Activated T-helper 2 cell treated with anti-CD3 and anti-CD28 coated beads, Interferon-gamma antibody, Interleukin-2, Interleukin-4, amounts not matched to agents 10 μg/mL and 5 μg/mL and 100 μg/mL, durations not matched to agents 14 hours and 24 hours and 36 hours (primary cell): ENCODE results near the gene RASL10B. TPM values are rescaled to one million over a fixed set of nuclear protein-coding genes. Genes with fewer than 3 reads are reported as not detected.

Experiments used
- DNase-seq: peaks from one replicate; pipeline ENCODE4 v3.0.0; 2021; ENCODE audit warnings: low spot score
- H3K27ac Mint-ChIP-seq: one replicate; pipeline ENCODE4 v1.8.0; 2021; ENCODE audit warnings: mixed read lengths
- H3K27me3 Mint-ChIP-seq: one replicate; pipeline ENCODE4 v1.8.0; 2021; ENCODE audit warnings: low read depth, mixed read lengths
- H3K36me3 Mint-ChIP-seq: one replicate; pipeline ENCODE4 v1.8.0; 2021; ENCODE audit warnings: low read depth, mixed read lengths
- H3K4me1 Mint-ChIP-seq: one replicate; pipeline ENCODE4 v1.8.0; 2021; ENCODE audit warnings: low read depth, mixed read lengths
- H3K4me3 Mint-ChIP-seq: one replicate; pipeline ENCODE4 v1.8.0; 2021; ENCODE audit warnings: low read depth, mild to moderate bottlenecking, moderate library complexity, mixed read lengths
- H3K9me3 Mint-ChIP-seq: one replicate; pipeline ENCODE4 v1.8.0; 2021; ENCODE audit warnings: mixed read lengths
- intact Hi-C: fragments of 100-400 bp; cut with micrococcal nuclease; formaldehyde crosslinking; loops from one replicate; pipeline ENCODE4 v1.15.1; 2023
- total RNA-seq: library from RNA; stranded (reverse); gene quantifications from 2 replicates; pipeline ENCODE4 v1.2.3, GENCODE V29; 2022

The RASL10B gene
- total RNA-seq, 1 donor from 2014 or later, result 1.2 TPM

- intact Hi-C loops, result no loop called here
- Mint-ChIP-seq H3K9me3 (no peaks in the 10 kb centered on the region), H3K27me3 (peaks cover 22% of the 10 kb centered on the region), H3K27ac (no peak overlapping the region), H3K36me3 (no peaks in the 10 kb centered on the region), H3K4me1 (no peaks in the 10 kb centered on the region), H3K4me3 (no peak overlapping the region)
- DNase-seq, result no peak
Observed at GRCh38 chr17:35780950-35781349, 49.5 kb downstream of the RASL10B start.

GRCh38 chr17:35784895-35785294 lies 53.5 kb downstream of the RASL10B start:
- Mint-ChIP-seq H3K4me1 (peaks cover 3% of the 10 kb centered on the region), H3K27ac (no peak overlapping the region), H3K9me3 (no peaks in the 10 kb centered on the region), H3K36me3 (no peaks in the 10 kb centered on the region), H3K27me3 (peaks cover 37% of the 10 kb centered on the region), H3K4me3 (no peak overlapping the region)
- DNase-seq, result no peak
- intact Hi-C loops, result no loop called here

- H3K27me3 Mint-ChIP-seq, result peaks cover 38% of the 10 kb centered on the region
- no peaks in the 10 kb centered on the region for H3K9me3 Mint-ChIP-seq
- H3K4me3 Mint-ChIP-seq, result no peak overlapping the region
- intact Hi-C loops, result no loop called here
- no peak overlapping the region for H3K27ac Mint-ChIP-seq
- peaks cover 3% of the 10 kb centered on the region for H3K4me1 Mint-ChIP-seq
- DNase-seq, result no peak
- no peaks in the 10 kb centered on the region for H3K36me3 Mint-ChIP-seq
Observed at GRCh38 chr17:35786941-35787432, 55.5 kb downstream of the RASL10B start.

GRCh38 chr17:35788477-35789368 lies 57.3 kb downstream of the RASL10B start:
- intact Hi-C loops, result no loop called here

GRCh38 chr17:35790841-35791240 lies 59.4 kb downstream of the RASL10B start:
- Mint-ChIP-seq H3K27me3 (peaks cover 66% of the 10 kb centered on the region), H3K27ac (no peak overlapping the region), H3K4me3 (no peak overlapping the region), H3K9me3 (no peaks in the 10 kb centered on the region), H3K4me1 (peaks cover 5% of the 10 kb centered on the region), H3K36me3 (no peaks in the 10 kb centered on the region)
- intact Hi-C loops, result no loop called here
- no peak for DNase-seq

More at GRCh38 chr17:35788477-35789368, 57.3 kb downstream of the RASL10B start:
- H3K27me3 Mint-ChIP-seq, result peaks cover 51% of the 10 kb centered on the region
- DNase-seq, result no peak
- peaks cover 3% of the 10 kb centered on the region for H3K4me1 Mint-ChIP-seq
- no peak overlapping the region for H3K4me3 Mint-ChIP-seq
- H3K36me3 Mint-ChIP-seq, result no peaks in the 10 kb centered on the region
- H3K9me3 Mint-ChIP-seq, result no peaks in the 10 kb centered on the region
- H3K27ac Mint-ChIP-seq, result no peak overlapping the region

GRCh38 chr17:35791681-35792350 lies 60.4 kb downstream of the RASL10B start:
- Mint-ChIP-seq H3K4me1 (peaks cover 11% of the 10 kb centered on the region), H3K36me3 (no peaks in the 10 kb centered on the region), H3K27ac (no peak overlapping the region), H3K4me3 (no peak overlapping the region), H3K9me3 (no peaks in the 10 kb centered on the region), H3K27me3 (peaks cover 68% of the 10 kb centered on the region)
- intact Hi-C loops, result no loop called here
- DNase-seq, result no peak

Other genes starting within 250 kb of the RASL10B start
- gene SLFN12L, start 194.0 kb upstream of the RASL10B start, total RNA-seq, result 37.8 and 41.9 TPM in 2 replicates
- not detected in 2 replicates for gene SLFN14, start 170.8 kb upstream of the RASL10B start, total RNA-seq
- 4.5 and 4.8 TPM in 2 replicates for gene PEX12, start 153.1 kb upstream of the RASL10B start, total RNA-seq
- 177 and 194 TPM in 2 replicates for gene AP2B1, start 144.3 kb upstream of the RASL10B start, total RNA-seq
- gene GAS2L2, start 21.6 kb downstream of the RASL10B start, total RNA-seq, result not detected in 2 replicates
- gene C17orf50, start 29.2 kb downstream of the RASL10B start, total RNA-seq, result not detected in 2 replicates
- gene MMP28, start 64.0 kb downstream of the RASL10B start, total RNA-seq, result not detected in 2 replicates
- 315 and 321 TPM in 2 replicates for gene TAF15, start 77.8 kb downstream of the RASL10B start, total RNA-seq
- gene HEATR9, start 137.3 kb downstream of the RASL10B start, total RNA-seq, result 0.14 and 0.16 TPM in 2 replicates
- gene CCL5, start 148.7 kb downstream of the RASL10B start, total RNA-seq, result 28.1 and 28.9 TPM in 2 replicates
- 4.5 and 5.3 TPM in 2 replicates for gene RDM1, start 199.1 kb downstream of the RASL10B start, total RNA-seq
- not detected in 2 replicates for gene LYZL6, start 212.1 kb downstream of the RASL10B start, total RNA-seq
- not detected in 2 replicates for gene CCL16, start 249.9 kb downstream of the RASL10B start, total RNA-seq